ENCODE data around the gene MYCN.

MYCN gene

DNA sequence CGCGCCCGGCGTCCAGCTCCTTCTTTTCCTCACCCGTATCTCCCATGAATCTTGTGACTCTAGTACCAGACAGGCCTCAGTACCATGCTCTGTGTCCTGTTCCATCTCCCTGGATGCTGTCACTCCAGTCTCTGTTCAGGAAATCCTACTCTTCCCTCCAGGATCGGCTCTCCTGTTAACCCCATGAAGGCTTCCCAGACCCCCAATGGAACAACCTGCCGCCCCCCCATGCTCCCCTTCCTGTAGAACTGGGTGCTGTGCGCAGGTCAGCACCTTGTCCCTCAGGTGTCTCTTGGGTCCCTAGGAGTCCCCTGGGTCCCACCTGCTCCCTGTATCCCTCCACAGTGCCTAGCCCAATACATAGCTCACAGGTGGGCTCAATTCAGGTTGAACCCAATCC is 41.3 kb downstream of the MYCN start:
- DNase-seq: no peak

DNA sequence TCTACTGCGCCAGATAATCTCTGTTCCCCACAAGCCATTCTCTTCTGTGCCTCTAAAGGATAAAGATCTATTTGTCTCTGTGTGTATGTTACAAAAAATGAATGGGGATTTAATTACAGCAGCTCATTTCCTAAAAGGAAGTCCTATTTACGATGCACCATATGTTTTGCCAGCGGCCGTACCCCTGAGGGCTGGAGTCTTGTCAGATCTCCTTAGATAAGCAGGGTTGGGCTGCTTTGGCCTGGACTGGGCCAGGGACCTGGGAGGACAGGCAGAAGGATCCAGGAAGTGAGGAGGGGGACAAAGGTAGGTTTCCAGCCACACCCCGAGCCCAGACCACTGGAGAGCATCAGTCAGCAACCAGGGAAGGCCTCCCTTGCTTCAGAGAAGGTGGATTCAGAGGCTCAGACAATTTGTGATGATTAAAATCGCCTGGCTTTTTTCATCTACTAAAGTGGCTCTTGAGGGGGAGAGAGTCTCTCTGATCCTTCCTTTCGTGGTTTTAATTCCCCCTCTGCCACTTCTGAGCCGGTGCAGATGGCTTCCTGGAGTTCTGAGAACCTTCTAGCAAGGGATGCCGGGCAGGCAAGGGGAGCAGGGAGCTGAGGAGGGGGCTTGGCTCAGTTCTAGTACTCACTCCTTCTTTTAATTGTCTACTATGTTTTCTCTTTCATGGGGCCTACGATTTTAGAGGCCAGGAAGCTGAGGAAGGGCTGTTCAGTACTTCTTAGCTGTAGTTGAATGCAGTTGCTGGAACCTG is 42.1 kb downstream of the MYCN start:
- DNase-seq: no peak

DNA sequence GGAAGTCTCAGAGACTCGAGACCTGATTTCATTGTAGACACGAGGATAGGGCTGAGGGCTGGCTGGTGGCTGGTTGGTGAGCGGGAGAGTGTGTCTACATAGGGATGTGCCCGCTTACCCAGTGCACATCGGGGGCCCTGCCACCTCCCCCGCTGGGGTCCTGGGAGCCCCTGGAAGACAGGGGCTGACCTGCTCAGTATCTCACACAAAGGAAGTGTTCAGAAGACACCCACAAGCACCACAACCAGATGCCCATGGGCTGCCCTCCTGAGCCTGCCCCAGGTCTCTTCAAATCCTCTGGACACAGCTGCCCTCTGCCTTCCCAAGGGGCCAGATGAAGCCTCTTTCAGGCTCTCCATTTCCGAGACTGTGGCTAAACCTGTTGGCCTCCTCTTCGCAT is 43.1 kb downstream of the MYCN start:
- DNase-seq: no peak

DNA sequence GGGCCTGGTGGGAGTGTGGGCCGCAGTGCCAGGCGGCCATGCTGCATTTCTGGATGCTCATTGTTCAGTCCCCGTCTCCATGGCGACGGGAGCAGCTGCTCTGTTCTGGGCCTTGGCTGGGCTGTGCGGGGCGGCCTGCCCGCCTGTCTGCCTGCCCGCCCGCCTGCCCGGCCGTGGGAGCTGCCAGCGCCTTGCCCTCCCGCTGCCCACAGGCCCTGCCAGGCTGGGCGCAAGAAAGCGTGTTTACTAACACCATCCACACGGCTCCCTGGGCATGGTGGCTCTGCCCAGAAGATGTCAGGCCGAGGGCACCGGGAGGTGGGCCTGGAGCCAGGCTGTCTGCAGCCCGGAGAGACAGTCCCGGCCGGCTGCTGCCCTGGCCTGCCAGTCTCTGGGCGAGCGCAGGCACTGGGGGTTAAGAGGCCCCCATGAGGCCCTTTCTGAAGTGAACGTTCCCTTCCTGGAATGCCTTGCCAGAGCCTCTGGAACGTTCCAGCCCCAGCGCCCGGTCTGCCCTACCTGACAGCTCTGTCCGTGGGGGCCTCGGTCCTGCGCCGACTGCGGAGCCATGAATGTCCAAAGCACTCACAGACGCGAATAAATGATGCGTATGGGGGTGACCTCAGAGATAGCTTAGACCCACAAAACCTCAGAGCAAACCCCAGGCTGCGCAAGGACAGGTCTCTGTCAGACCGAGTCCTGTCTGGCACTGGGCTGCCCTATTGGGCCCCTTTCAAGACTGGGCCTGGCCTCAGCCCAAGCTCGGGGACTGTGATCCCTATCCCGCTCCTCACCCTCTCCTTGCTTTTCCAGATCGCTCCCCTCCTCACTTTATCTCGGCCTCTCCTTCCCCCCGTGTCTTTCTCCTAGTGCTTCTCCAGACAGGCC is 44.3 kb downstream of the MYCN start:
- no peak for DNase-seq

DNA sequence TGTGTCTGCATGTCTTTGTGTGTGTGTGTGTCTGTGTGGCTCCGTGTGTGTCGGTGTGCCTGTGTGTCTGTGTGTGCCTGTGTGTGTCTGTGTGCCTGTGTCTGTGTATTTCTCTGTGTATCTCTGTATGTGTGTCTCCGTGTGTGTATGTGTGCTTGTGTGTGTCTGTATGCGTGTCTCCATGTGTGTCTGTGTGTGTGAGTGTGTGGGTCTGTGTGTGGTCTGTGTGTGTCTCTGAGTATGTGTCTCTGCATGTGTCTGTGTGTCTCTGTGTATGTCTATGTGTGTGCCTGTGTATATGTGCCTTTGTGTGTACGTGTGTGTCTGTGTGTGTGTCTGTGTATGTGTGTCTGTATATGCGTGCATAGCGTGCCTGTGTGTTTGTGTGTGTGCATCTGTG is 45.2 kb downstream of the MYCN start:
- DNase-seq: no peak

DNA sequence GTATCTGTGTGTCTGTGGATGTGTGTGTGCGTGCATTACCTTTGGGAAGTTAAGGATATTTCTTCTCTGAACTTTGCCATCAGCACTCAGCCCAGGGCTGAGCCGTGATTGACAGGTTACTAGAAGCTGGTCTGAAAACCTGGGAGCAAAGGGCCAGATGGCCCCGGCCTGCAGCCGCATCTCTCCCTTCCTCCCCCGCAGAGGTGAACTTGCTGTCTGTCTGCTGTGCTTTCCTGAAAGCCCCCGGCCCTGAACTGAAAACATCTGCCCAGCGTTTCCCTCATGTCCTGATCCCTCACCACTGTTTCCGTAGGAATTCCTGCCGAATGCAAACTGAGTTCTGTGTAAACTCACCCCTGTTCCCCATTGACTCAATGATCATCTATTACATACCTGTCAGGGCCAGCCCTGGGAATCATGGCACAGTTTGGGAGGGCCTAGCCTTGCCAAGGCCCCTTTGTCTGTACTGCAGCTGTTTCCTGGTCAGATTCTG is 45.8 kb downstream of the MYCN start:
- DNase-seq: no peak

DNA sequence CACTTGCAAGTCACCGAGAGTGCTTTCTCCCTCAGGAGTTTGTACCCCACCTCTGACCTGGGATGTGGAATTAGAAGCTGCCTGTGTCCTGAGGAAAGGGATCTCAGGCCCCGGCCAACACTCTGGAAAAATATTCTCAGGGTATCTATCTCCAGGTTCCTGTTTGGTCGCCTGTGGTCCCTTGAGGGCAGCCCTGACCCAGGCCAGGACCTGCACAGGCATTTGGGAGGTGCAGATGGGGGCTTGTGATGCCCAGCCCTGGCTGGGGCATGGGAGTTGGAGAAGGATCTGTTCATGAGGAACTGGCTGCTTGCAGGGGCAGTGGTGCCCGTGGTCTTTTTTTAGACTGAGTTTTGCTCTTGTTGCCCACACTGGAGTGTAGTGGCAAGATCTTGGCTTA is 46.3 kb downstream of the MYCN start:
- no peak for DNase-seq

DNA sequence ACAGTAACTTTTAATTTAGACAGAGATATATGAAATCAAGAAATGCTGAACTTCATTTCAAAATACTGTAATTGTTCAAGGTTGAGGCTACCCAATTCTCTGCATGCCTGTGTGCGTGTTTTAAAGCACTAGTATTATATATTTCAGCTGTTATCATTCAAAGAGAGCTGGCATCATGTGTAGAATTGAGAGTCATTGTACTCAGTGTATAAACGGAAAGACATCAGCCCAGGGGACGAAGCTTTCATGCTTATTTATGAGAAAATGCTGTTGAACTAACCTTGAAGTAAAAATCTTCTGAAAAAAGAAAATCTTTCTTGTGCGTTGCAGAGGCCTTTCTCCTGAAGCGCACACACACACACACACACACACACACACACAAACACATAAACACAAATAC is 48.4 kb downstream of the MYCN start:
- no peak for DNase-seq

DNA sequence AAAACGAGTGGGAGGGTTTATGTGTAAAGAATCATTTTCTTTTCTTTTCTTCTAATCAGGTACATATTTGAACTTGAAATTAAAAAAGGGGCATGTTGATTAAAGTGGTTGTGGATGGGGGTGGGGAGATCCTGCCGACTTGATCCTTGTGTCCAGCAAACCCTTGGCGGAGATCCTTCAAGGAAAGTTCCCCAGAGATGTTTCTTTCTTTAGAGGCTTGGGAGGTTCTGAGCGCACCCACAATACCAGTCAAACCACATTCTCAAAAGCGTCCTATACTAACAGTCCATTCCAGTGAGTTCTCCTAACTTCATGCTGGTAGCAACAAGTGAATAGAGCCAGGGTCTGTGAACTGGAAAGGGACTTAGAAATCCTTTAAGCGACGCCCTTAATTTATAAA is 49.2 kb downstream of the MYCN start:
- DNase-seq: no peak

DNA sequence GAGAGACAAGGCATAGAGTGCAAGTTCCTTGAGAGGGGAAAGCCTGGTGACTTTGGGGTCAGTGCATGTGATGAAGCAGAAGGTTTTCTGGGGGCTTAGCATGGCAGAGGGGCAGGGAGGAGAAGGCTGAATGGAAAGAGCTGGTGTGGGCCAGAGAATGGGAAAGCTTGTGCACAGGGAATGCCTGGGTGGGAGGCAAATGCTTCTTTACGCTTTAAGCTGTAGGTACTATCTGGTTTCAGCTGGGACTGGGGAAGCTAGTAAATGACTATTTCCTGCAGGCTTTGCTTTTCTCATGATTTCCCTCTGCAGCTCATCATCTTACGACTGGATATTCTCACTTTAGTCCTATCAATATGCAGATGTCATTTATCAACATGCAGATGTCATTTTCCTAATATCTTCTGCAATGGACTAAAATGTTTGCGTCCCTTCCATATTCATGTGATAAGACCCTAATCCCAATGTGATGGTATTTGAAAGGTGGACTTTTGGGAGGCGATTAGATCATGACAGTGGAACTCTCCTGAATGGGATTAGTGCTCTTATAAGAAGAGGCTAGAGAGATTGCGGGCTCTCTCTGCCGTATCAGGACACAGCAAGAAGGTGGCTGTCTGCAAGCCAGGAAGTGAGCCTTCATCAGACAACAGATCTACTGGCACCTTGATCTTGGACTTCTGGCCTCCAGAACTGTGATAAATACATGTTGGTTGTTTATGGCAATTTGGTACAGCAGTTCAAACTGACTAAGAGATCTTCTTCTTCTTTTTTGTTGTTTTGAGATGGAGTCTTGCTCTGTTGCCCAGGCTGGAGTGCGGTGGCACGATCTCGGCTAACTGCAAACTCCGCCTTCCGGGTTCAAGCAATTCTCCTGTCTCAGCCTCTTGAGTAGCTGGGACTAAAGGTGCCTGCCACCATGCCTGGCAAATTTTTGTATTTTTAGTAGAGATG is 50.1 kb downstream of the MYCN start:
- no peak for DNase-seq

DNA sequence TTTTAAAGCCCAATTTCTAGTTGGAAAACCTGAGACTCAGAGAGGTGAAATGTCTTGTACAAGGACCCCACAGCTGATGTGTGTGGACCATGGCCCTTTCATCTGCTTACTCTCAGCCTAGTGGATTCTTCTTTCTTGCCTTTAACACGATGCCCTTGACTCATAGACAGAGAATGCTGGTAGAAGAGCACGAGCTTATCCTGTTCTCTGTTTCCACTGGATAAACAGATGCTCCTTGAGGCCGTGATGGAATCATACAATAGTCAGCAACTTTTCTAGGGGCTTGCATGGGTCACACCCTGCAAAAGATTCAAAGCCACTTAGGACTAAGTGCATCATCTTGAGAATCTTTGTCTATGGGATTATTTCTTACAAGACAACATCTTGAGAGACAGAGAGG is 50.9 kb downstream of the MYCN start:
- DNase-seq: no peak

DNA sequence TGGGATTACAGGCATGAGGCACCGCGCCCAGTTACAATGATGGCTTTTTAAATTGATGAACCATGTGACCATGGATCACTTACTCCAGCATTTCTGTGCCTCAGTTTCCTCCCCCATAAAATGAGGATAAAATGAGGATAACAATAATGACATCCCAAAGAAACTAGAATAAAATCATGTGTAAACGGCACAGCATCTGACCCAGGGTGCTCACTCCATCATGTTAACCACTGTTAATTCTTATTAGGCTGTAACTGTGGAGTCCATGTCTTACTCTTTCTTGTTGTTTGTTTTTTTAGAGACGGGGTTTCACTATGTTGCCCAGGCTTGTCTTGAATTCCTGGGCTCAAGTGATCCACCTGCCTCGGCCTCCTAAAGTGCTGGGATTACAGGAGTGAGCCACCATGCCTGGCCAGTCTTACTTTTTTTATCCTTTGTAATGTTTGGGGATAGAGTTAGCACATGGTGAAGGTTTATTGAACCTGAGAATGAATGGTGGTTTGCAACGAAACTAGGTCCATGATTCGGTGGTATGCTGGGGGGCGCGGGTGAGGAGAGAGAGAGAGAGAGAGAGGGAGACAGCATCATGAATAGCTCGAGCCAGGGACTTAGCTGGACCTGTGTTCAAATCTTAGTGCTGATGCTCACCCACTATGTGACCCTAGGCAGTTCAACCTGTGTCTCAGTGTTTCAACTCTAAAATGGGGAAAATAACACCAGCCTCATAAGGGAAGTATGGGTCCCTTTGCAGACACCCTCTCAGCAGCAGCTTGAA is 52.3 kb downstream of the MYCN start:
- no peak for DNase-seq

DNA sequence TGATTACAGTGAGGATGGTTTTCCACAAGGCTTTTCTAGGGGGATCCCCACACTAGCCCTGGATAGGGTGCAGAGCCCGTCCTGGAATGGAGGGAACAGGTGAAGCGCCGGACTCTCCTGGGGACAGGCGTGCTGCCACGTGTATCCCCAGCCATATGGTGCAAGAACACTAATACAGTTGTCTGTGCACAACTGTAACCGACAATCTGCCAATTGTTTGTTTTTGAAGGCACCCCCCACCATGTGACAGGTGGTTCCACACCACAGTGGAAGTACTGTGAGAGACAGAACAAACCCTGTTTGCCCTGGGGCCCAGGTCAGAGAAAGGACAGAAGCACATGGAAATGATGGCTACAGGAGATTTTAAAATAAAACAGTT is 52.9 kb downstream of the MYCN start:
- DNase-seq: no peak

DNA sequence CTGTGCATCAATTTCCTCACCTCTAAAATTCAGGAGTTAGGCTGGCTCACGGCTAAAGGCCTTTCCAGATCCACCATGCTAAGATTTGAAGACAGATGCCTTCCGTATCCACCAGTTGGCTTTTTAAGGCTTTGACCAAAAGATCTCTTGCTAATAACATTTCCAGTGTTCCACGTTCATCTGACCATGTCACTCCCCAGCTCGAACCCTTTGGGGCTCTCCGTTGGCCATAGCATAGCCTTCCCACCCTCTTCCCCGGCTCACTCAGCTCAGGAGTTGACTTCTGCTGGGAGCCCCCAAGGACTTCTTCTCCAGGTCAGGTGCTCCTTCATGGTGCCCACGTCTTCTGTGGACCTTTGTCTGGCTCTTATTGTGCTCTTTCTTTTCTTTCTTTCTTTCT is 53.3 kb downstream of the MYCN start:
- no peak for DNase-seq

DNA sequence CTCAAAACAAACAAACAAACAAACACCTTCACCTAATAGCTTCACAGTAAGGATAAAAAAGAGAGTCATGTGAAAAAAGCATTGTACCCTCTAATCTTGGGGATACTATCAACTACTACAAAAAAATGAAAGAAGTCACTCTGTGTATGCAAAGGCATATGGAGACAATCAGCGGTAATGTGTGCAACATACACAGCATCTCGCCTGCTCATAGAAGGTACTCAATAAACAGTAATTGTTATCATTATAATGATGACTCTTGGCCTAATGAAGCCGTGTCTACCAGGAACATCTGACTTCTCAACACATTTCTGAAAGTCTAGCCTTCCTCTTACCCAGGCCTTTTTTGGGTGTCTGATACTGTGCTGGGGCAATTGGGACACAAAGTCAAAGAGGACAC is 55.3 kb downstream of the MYCN start:
- no peak for DNase-seq
